Measurements from ENCODE around the gene PDXK. TPM values are rescaled to one million over a fixed set of nuclear protein-coding genes. Genes with fewer than 3 reads are reported as not detected.

PDXK gene
- total and polyA plus RNA-seq, 2 of the 8 experiments (the other 6 are each of a cell fraction or from before 2014, with no cell fraction given), result 78.0 to 112 TPM

- TF ChIP-seq CHD7 (IDR thresholded peaks at IDR 0.05; ENCODE audit: insufficient replicate concordance, low read length) (no peak), SP1 (IDR thresholded peaks at IDR 0.05; ENCODE audit: low read depth, low read length) (no peak), YY1 (IDR thresholded peaks at IDR 0.05; ENCODE audit: low read depth, low read length) (no peak), CBX8 (IDR thresholded peaks at IDR 0.05; ENCODE audit: borderline replicate concordance, low read depth, low read length) (no peak), EP300 (IDR thresholded peaks at IDR 0.05; ENCODE audit: borderline replicate concordance in 1 of 2, low read depth in 2 of 2, low read length in 2 of 2) (no peak), SP2 (IDR thresholded peaks at IDR 0.05; ENCODE audit: low read length) (no peak)
Observed at GRCh38 chr21:43808832-43809251, 89.9 kb downstream of the PDXK start (continued).

Measured in H1 (cell line).